Upper lobe of left lung (tissue), 4 donors: ENCODE measurements around the gene RAI1.

ENCODE experiments used
- CTCF ChIP-seq, 6 experiments: fragments of 450-650 bp in 4 of 6; fragments of 200-600 bp in 2 of 6; sonication (generic) in 2 of 6; IDR thresholded peaks; one replicate each; pipeline ENCODE4 v1.5.1; 2016 to 2019; ENCODE audit warnings: antibody characterized with exemption in 6 of 6
- POLR2AphosphoS5 ChIP-seq, 2 donors: sonication (generic); formaldehyde crosslinking; IDR thresholded peaks; one replicate each; pipeline ENCODE4 v1.5.1; 2017; ENCODE audit warnings: antibody characterized with exemption in 2 of 2

DNA sequence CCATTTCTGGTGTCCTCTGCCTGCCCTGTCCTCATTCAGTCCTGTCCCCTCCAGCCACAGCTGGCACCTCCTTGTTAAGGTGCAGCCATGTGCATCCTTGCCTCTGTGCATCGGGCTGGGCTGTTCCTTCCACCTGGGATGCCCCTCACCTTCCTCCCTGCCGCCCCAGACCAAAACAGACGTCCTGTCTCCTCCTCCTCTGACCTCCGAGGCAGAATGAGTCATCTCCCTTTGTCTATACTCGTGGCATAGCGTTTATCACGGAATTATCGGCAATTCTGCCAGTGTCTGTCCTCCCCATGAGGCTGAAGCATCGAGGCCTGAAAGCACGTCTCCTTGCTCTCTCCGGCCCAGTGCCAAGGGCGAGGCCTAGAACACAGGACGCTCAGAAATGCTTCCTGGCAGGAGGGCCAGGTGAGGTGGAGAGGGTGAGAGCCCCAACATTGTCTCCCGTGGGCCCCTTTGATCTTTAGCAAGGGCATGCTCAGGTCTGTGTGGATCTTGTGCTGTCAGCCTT, 4.6 kb downstream of the RAI1 start:
- TF ChIP-seq CTCF (IDR thresholded peaks at IDR 0.05) (no peak), POLR2AphosphoS5 (IDR thresholded peaks at IDR 0.05) (no peak)
